ENCODE results near the gene SELENOH. TPM values are rescaled to one million over a fixed set of nuclear protein-coding genes. Genes with fewer than 3 reads are reported as not detected.

The SELENOH gene
- 34.6 and 86.4 TPM in 2 replicates for total RNA-seq (ENCODE audit: low replicate concordance)

DNA sequence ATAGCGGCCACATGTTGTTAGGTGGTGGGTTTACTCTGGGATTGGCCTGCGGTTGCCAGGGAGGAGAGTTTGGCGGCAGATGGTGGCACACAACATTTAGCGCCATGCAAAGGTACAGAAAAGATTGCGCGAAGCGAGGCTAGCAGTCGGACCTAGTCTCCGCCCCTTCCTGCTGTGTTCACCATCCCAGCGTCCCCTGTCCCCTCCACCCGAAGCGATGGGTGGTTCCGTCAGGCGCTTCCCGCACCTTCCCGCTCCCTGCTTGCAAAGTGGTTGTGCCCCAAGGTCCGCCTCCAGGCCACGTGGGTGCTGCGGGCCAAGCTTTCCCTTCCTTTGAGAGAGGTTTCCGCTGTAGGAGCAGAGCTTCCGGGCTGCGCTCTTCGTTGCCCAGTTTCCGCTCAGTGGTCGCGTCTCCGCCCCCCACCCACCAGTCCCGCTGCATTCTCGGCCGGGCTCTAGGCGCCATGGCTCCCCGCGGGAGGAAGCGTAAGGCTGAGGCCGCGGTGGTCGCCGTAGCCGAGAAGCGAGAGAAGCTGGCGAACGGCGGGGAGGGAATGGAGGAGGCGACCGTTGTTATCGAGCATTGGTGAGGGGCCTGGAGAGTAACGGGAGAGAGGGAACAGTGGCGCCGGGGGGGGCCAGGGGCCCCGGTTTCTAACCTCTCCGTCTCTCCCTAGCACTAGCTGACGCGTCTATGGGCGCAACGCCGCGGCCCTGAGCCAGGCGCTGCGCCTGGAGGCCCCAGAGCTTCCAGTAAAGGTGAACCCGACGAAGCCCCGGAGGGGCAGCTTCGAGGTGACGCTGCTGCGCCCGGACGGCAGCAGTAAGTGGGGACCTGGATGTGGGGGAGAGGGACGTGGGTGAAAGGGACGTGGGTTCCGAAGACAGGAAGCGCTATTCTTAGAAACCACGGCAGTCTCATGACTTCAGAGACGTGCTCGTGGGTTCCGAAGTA lies at the start of gene SELENOH:
SELENOH (plus strand) TSS at position 360 of the 955 bp plus-strand sequence; CDS start at position 465, 105 bp downstream.

DNA sequence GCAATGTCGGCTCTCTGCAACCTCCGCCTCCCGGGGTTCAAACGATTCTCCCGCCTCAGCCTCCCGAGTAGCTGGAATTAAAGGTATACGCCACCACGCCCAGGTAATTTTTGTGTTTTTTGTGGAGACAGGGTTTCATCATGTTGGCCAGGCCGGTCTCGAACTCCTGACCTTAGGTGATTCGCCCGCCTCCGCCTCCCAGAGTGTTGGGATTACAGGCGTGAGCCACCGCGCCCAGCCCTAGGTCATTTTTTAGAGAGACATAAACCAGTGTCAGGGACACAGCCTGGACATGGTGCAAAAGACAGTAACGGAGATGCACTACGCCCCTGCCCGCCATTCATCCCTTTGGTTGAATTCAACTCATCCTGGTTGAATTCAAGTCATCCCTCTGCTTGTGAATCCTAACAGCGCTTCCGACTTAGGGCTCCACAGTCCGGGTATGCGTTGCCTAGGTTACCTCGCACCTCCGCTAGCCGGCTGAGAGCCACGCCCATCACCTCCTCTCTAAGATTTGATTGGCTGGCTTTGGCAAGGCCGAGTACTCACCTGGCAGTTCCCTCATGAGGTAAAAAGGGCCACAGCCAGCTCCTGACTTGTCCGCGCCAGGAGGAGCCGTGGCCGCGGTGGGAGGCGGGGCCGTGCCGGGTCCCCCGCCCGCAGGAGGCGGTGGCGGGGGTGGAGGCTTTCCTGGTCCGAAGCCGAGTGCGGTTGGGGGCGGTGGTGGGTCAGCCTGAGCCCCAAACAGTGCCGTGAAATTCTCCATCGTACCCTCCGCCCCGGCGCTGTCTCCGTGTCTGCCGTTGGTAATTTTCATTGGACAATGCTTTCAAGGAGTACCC lies 29.7 kb upstream of the SELENOH start, which contains the start of gene MED19:
MED19 (minus strand) TSS at position 802 of the 842 bp plus-strand sequence; CDS start at position 766, 36 bp downstream.

DNA sequence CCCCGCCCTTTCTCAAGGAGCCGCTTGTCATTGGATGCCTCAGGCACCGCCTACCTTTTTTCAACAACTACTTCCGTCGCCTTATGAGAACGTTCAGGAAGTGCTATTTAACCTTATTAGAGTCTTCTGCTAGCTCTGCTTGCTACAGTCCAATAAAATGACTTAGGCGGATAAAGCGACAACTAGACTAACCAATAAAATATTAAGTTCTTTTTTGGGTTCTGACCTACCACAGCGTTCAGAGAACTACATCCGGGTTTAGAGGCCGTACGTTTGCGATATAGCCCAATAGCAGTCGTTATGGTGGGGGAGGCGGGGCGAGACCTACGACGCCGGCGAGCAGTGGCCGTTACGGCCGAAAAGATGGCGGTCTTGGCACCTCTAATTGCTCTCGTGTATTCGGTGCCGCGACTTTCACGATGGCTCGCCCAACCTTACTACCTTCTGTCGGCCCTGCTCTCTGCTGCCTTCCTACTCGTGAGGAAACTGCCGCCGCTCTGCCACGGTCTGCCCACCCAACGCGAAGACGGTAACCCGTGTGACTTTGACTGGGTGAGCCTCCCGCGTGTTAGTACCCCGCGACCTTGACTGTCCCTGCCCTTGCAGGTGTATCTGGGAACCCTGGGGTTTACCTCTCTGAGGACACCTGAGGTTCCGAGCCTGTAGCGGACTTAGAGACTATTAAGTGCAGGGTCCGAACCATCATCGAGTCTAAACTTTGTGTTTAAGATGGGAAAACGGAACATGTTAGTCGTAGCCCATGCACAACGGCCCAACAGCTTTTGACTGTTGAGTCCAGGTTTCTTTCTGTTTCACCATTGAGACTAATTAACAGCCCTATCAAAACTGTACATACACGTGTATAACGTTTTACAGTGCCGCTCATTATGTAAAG lies 28.8 kb upstream of the SELENOH start, which contains the start of gene TMX2:
TMX2 (plus strand) TSS at position 338 of the 895 bp plus-strand sequence; CDS start at position 364, 26 bp downstream.

DNA sequence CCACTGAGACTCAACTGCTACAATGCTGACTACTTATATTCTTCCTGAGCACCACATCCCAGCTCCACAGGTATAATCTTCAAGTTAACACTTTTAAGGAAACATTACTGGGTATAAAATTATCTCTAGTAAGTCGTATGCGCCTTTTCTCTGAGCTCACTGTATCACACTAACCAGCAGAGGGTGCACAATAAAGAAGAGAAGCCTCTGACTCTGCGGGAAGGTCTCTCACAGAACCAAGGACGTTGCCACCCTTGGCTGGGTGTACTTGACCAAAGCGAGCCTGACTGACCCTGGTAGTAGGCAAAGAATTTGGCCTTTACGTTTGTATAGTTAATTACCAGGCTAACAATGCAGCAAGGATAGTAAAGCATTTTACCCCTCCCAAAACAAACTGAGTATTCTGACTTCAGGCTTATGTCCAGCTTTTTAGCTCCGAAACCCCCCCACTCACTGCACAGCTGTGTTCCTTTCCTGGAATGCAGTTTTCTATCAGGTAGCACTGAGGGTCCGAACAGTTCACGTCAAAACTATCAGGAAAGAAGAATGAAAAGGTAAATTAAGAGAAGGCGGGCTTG lies 10.5 kb downstream of the SELENOH start, which contains the start of gene BTBD18:
BTBD18 (minus strand) TSS at position 144 of the 578 bp plus-strand sequence. CDS start 631 bp downstream, outside the sequence.

DNA sequence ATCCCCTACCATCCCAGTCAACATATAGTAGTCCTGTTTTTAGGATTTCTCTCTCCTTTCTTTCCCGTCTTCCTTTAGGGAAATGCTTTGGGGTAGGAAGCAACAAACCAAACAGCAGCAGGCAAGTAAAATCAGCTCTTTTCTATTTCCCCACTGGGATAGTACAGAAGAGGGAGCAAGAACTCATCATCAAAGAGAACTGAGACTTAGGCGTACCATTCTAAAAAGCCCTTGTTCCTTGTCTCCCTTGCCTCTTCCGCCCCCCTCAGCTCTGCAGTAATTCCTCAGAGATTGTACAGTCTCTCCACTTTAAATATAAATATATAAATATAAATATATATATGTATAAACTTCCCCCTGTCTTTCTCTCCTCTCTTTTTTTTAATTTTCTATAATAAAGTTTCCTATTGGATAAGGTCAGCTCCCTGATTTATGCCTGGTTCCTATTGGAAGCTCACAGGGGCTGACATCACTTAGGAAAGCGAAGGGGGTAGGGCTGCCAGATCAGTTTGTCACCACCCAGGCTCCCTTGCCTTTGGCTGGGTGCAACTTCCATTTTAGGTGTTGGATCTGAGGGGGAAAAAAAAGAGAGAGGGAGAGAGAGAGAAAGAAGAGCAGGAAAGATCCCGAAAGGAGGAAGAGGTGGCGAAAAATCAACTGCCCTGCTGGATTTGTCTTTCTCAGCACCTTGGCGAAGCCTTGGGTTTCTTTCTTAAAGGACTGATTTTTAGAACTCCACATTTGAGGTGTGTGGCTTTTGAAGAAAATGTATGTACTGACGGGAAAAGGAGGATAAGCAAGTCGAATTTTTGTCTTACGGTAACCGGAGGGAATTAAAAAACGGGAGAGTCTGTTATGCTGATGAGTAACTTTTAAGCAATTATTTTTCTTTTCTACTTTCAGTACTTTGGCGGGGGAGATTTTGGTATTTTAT lies 20.3 kb downstream of the SELENOH start, which contains the start of gene CTNND1:
CTNND1 (plus strand) TSS at position 502 of the 934 bp plus-strand sequence. CDS start 29,677 bp downstream, outside the sequence.

Other genes with a start within 250 kb of the SELENOH start
- gene SLC43A1, start 225.8 kb upstream of the SELENOH start, total RNA-seq (ENCODE audit: low replicate concordance), result 8.5 and 39.0 TPM in 2 replicates
- gene TIMM10, start 210.7 kb upstream of the SELENOH start, total RNA-seq (ENCODE audit: low replicate concordance), result 50.1 and 70.0 TPM in 2 replicates
- not detected in 2 replicates for gene SMTNL1, start 203.9 kb upstream of the SELENOH start, total RNA-seq (ENCODE audit: low replicate concordance)
- gene UBE2L6, start 173.8 kb upstream of the SELENOH start, total RNA-seq (ENCODE audit: low replicate concordance), result 37.1 and 111 TPM in 2 replicates
- gene SERPING1, start 143.8 kb upstream of the SELENOH start, total RNA-seq (ENCODE audit: low replicate concordance), result 1.4 and 8.2 TPM in 2 replicates
- 0.60 and 2.8 TPM in 2 replicates for gene YPEL4, start 91.6 kb upstream of the SELENOH start, total RNA-seq (ENCODE audit: low replicate concordance)
- 15.3 and 15.6 TPM in 2 replicates for gene CLP1, start 83.7 kb upstream of the SELENOH start, total RNA-seq (ENCODE audit: low replicate concordance)
- 23.9 and 24.3 TPM in 2 replicates for gene ZDHHC5, start 73.4 kb upstream of the SELENOH start, total RNA-seq (ENCODE audit: low replicate concordance)
- gene MED19, start 29.3 kb upstream of the SELENOH start, total RNA-seq (ENCODE audit: low replicate concordance), result 7.1 and 13.8 TPM in 2 replicates
- 50.0 and 59.8 TPM in 2 replicates for gene TMX2, start 28.9 kb upstream of the SELENOH start, total RNA-seq (ENCODE audit: low replicate concordance)
- not detected in 2 replicates for gene BTBD18, start 10.3 kb downstream of the SELENOH start, total RNA-seq (ENCODE audit: low replicate concordance)
- gene CTNND1, start 20.3 kb downstream of the SELENOH start, total RNA-seq (ENCODE audit: low replicate concordance), result 93.8 and 107 TPM in 2 replicates

Data from smooth muscle cell of the coronary artery (primary cell).